CD4-positive, alpha-beta memory T cell (primary cell): ENCODE measurements around the gene CXorf49. TPM values are rescaled to one million over a fixed set of nuclear protein-coding genes. Genes with fewer than 3 reads are reported as not detected.
"Not testable (repeated sequence)": the region's sequence is repeated elsewhere in the genome, so short reads cannot be mapped to it uniquely, and the experiment has no call there.

ENCODE experiments used
- CTCF ChIA-PET: fragments of 350-600 bp; sonication (Branson Sonifier 250); formaldehyde crosslinking; loops from one replicate; lab custom pipeline; 2021; ENCODE audit warnings: inconsistent platforms; ENCODE audit not compliant: partially characterized antibody; lab: Charles Lee
- POLR2A ChIA-PET: fragments of 350-600 bp; sonication (Branson Sonifier 250); formaldehyde crosslinking; loops from one replicate; lab custom pipeline; 2021; ENCODE audit not compliant: partially characterized antibody; lab: Charles Lee
- DNase-seq, 5 donors: peaks; one replicate each; pipeline versions ENCODE4 v3.0.0 to v3.0.0-alpha.2; 2020 to 2022; ENCODE audit warnings: mixed read lengths in 1 of 5
- H3K27ac ChIP-seq: one replicate; pipeline ENCODE4 v1.7.0; 2013; ENCODE audit warnings: low read depth, low read length
- H3K27me3 ChIP-seq: 2 replicates; pipeline ENCODE4 v1.7.0; 2013; ENCODE audit warnings: mild to moderate bottlenecking, low read length, moderate library complexity; ENCODE audit not compliant: insufficient read depth
- H3K36me3 ChIP-seq: 2 replicates; pipeline ENCODE4 v1.7.0; 2013; ENCODE audit warnings: mild to moderate bottlenecking, low read length, moderate library complexity; ENCODE audit not compliant: insufficient read depth
- H3K4me1 ChIP-seq: 2 replicates; pipeline ENCODE4 v1.7.0; 2013; ENCODE audit warnings: mild to moderate bottlenecking, low read length, moderate library complexity; ENCODE audit not compliant: insufficient read depth
- H3K4me3 ChIP-seq, 2 donors: one replicate each; pipeline ENCODE4 v1.7.0; 2013; ENCODE audit warnings: low read length in 2 of 2, mild to moderate bottlenecking in 1 of 2
- H3K9me3 ChIP-seq, 2 donors: one replicate each; pipeline ENCODE4 v1.7.0; 2013; ENCODE audit warnings: low read length in 2 of 2, control low read depth in 1 of 2; ENCODE audit not compliant: control insufficient read depth in 1 of 2
- H3K27ac Mint-ChIP-seq, 7 donors: one replicate each; pipeline ENCODE4 v1.8.0; 2020 to 2021; ENCODE audit warnings: mixed read lengths in 7 of 7, mild to moderate bottlenecking in 6 of 7, inconsistent platforms in 3 of 7, moderate library complexity in 3 of 7
- H3K27me3 Mint-ChIP-seq, 2 donors: one replicate each; pipeline ENCODE4 v1.8.0; 2020 to 2021; ENCODE audit warnings: mixed read lengths in 2 of 2
- H3K36me3 Mint-ChIP-seq, 2 donors: one replicate each; pipeline ENCODE4 v1.8.0; 2020 to 2021; ENCODE audit warnings: mixed read lengths in 2 of 2, inconsistent platforms in 1 of 2, mild to moderate bottlenecking in 1 of 2
- H3K4me1 Mint-ChIP-seq, 4 donors: one replicate each; pipeline ENCODE4 v1.8.0; 2020 to 2021; ENCODE audit warnings: mixed read lengths in 4 of 4, mild to moderate bottlenecking in 1 of 4
- H3K4me3 Mint-ChIP-seq, 8 donors: one replicate each; pipeline ENCODE4 v1.8.0; 2020 to 2021; ENCODE audit warnings: mixed read lengths in 8 of 8, mild to moderate bottlenecking in 7 of 8, moderate library complexity in 6 of 8, inconsistent platforms in 3 of 8
- H3K9me3 Mint-ChIP-seq, 8 donors: one replicate each; pipeline ENCODE4 v1.8.0; 2020 to 2021; ENCODE audit warnings: mixed read lengths in 8 of 8, mild to moderate bottlenecking in 5 of 8, inconsistent platforms in 3 of 8, moderate library complexity in 1 of 8
- intact Hi-C: fragments of 100-400 bp; cut with micrococcal nuclease; formaldehyde crosslinking; loops from one replicate; pipeline ENCODE4 v1.15.1; 2023
- polyA plus RNA-seq, 2 donors: library from polyadenylated mRNA; unstranded; fragments of 300-500 nt; fragmentation: Illumina TruSeq; gene quantifications; one replicate each; pipeline ENCODE4 v1.2.3, GENCODE V29; 2021
- total RNA-seq, 2 experiments: library from RNA; stranded (reverse); gene quantifications; one replicate each; pipeline ENCODE4 v1.2.3, GENCODE V29; 2021

CXorf49 gene
- total and polyA plus RNA-seq, 4 experiments from 2014 or later, result not detected

DNA sequence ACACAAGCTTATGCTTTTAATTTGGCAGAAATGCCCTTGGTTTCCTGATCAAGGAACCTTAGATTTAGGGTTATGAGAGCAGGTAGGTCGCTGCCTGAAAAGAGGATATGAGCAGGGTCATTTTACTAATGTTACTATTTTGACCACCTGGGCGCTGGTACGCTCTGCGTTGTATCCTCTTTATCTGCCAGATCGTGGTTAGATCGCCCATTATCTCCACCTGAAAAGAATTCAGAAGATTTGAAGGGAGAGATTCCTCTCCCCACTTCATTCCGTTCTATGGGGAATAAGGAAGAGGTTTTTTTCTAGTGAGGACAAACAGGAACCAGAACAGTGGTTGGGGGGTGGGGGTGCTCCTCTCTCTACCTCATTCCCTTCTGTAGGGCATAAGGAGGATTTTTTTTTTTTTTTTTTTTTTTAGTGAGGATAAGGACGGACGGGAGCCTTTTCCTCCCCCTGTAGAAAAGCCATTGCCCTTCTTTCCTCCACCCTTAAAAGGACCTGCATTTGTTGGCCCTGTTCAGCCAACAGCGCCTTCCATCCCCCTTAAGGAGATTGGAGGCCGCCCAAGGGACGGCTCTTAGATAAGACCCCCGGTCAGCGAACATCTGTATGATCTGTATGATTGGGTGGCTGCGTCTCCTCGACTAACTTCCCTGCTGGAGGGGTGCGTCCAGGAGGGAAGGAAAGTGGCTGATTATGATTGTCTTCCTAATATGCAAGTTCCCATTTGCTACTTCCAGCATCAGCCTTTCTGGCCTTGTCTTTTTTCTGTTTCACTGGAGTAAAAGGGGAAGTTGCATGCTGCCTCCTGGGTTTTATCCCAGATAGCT, 20.4 kb downstream of the CXorf49 start:
- H3K36me3 Mint-ChIP-seq, H3K36me3 ChIP-seq, H3K9me3 ChIP-seq, H3K9me3 Mint-ChIP-seq, H3K4me3 Mint-ChIP-seq, H3K27ac Mint-ChIP-seq, H3K27me3 Mint-ChIP-seq, H3K4me1 ChIP-seq, H3K27me3 ChIP-seq, H3K4me3 ChIP-seq, H3K4me1 Mint-ChIP-seq, intact Hi-C loops, CTCF ChIA-PET, H3K27ac ChIP-seq, DNase-seq, POLR2A ChIA-PET: not testable (repeated sequence)

DNA sequence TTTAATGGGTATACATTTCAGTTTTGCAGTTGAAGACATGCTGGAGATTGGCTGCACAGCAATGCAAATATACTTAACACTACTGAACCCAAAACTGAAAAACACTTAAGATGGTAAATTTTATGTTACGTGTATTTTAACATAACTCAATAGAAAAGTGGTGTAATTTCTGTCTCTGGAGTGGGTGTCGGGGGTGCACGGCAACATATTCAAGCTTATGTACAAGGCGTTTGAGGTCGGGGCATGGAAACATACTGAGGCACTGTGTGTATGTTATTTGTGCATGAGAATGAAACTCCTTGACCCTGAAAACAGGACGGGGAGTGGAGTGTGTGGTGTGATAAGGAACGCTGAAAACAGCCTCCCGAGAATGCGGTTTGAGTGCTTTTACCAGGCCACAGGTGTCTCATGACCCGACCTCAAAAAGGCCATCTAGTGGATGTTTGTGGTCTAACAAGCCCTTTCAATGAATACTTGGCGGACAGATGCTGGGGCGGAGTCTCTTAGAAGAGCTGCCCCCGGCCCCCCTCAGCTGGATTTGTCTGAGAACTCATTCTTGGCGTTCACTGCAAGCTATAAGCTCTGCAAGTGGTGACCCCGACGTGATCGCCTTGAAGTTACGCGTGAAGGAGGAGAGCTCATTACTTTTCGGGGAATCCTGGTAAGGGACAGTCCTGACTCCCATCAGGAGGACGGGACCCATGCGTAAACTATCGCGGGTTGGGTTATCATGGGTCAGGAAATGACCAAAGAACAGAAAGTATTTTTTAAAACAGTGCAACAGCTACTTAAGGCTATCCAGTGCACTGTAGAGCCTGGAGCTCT, 21.2 kb downstream of the CXorf49 start:
- H3K9me3 Mint-ChIP-seq, H3K27me3 Mint-ChIP-seq, H3K9me3 ChIP-seq, H3K27me3 ChIP-seq, H3K36me3 Mint-ChIP-seq, H3K36me3 ChIP-seq, DNase-seq, CTCF ChIA-PET, H3K4me3 Mint-ChIP-seq, H3K27ac Mint-ChIP-seq, H3K4me3 ChIP-seq, intact Hi-C loops, H3K27ac ChIP-seq, H3K4me1 ChIP-seq, H3K4me1 Mint-ChIP-seq, POLR2A ChIA-PET: not testable (repeated sequence)

DNA sequence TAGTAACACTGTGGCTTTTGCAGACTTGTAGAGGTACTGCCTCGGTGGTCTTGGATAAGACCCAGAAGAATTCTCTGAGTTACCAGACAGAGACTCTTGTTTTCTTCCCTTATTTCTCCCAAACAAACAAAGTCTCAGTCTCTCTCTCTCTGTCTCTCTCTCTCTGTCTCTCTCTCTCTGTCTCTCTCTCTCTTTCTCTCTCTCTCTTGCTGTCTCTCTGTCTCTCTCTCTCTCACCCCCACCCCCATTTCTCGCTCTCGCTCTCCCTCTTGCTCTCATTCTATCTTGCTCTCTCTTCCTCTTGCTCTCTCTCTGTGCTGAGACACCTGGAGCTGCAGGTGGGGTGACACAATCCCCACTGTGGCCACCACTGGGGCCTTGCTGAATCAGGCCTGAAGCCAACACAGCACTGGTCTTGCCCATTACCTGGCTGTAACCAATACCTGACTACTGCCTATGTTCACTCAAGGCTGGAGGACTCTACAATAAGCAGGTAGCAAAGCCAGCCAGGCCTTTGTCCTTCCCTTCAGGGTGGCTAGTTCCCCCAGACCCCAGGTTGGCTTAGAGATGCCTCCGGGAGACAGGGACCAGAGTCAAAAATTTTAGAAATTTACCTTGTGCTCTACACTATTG, 38.4 kb downstream of the CXorf49 start:
- peak overlapping the region in 1 of 7 donors; percentile 67 for H3K27ac Mint-ChIP-seq
- no peaks in the 10 kb centered on the region for H3K27me3 ChIP-seq
- ChIA-PET CTCF (no interaction called here), POLR2A (no interaction called here)
- no peaks in the 10 kb centered on the region for H3K36me3 Mint-ChIP-seq
- no peaks in the 10 kb centered on the region for H3K4me1 Mint-ChIP-seq
- H3K27me3 Mint-ChIP-seq, result no peaks in the 10 kb centered on the region
- DNase-seq, result no peak
- no peaks in the 10 kb centered on the region for H3K9me3 Mint-ChIP-seq
- H3K4me3 Mint-ChIP-seq, result no peak overlapping the region
- H3K4me3 ChIP-seq, result no peak overlapping the region
- H3K36me3 ChIP-seq, result no peaks in the 10 kb centered on the region
- H3K4me1 ChIP-seq, result no peaks in the 10 kb centered on the region
- no peak overlapping the region for H3K27ac ChIP-seq
- no peaks in the 10 kb centered on the region for H3K9me3 ChIP-seq
- intact Hi-C loops, result no loop called here

DNA sequence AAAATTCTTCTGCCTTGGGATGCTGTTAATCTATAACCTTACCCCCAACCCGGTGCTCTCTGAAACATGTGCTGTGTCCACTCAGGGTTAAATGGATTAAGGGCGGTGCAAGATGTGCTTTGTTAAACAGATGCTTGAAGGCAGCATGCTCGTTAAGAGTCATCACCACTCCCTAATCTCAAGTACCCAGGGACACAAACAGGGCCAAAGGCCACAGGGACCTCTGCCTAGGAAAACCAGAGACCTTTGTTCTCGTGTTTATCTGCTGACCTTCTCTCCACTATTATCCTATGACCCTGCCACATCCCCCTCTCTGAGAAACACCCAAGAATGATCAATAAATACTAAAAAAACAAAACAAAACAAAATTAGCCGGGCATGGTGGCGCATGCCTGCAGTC, 40.9 kb downstream of the CXorf49 start:
- H3K4me1 Mint-ChIP-seq, H3K36me3 ChIP-seq, H3K36me3 Mint-ChIP-seq, H3K27ac Mint-ChIP-seq, intact Hi-C loops, H3K4me3 ChIP-seq, H3K9me3 Mint-ChIP-seq, H3K4me3 Mint-ChIP-seq, H3K4me1 ChIP-seq, H3K27me3 Mint-ChIP-seq, POLR2A ChIA-PET, H3K27ac ChIP-seq, H3K9me3 ChIP-seq, H3K27me3 ChIP-seq, DNase-seq: not testable (repeated sequence)
- CTCF ChIA-PET, result interaction anchor here (1.3 kb wide), 1 partner anchor 25 kb away, joined by 3 read pairs; no protein-coding TSS in a partner anchor

DNA sequence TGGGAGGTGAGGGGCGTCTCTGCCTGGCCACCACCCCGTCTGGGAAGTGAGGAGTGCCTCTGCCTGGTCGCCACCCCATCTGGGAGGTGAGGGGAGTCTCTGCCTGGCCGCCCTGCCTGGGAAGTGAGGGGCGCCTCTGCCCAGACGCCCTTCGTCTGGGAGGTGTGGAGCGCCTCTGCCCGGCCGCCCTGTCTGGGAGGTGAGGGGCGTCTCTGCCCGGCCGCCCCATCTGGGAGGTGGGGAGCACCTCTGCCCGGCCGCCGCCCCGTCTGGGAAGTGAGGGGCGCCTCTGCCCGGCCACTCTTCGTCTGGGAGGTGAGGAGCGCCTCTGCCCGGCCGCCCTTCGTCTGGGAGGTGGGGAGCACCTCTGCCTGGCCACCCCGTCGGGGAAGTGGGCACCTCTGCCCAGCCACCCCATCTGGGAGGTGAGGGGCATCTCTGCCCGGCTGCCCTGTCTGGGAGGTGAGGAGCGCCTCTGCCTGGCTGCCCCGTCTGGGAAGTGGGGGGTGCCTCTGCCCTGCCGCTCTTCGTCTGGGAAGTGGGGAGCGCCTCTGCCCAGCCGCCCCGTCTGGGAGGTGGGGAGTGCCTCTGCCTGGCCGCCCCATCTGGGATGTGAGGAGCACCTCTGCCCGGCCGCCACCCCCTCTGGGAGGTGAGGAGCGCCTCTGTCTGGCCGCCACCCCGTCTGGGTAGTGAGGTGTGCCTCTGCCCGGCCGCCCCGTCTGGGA, 41.9 kb downstream of the CXorf49 start:
- H3K27ac ChIP-seq, H3K36me3 ChIP-seq, H3K36me3 Mint-ChIP-seq, CTCF ChIA-PET, H3K4me1 Mint-ChIP-seq, H3K9me3 ChIP-seq, intact Hi-C loops, H3K4me3 ChIP-seq, POLR2A ChIA-PET, H3K27me3 Mint-ChIP-seq, DNase-seq, H3K9me3 Mint-ChIP-seq, H3K4me1 ChIP-seq, H3K27me3 ChIP-seq, H3K27ac Mint-ChIP-seq, H3K4me3 Mint-ChIP-seq: not testable (repeated sequence)

DNA sequence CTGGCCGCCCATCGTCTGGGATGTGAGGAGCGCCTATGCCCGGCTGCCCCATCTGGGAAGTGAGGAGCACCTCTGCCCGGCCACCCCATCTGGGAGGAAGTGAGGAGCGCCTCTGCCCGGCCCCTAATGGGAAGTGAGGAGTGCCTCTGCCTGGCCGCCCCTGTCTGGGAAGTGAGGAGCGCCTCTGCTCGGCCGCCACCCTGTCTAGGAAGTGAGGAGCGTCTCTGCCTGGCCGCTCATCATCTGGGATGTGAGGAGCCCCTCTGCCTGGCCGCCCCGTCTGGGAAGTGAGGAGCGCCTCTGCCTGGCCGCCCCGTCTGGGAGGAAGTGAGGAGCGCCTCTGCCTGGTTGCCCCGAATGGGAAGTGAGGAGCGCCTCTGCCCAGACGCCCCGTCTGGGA, 42.4 kb downstream of the CXorf49 start:
- intact Hi-C loops, H3K27ac ChIP-seq, H3K27ac Mint-ChIP-seq, DNase-seq, H3K4me3 Mint-ChIP-seq, CTCF ChIA-PET, H3K36me3 Mint-ChIP-seq, H3K9me3 Mint-ChIP-seq, H3K9me3 ChIP-seq, H3K4me1 ChIP-seq, H3K4me3 ChIP-seq, POLR2A ChIA-PET, H3K27me3 Mint-ChIP-seq, H3K27me3 ChIP-seq, H3K36me3 ChIP-seq: not testable (repeated sequence)
- H3K4me1 Mint-ChIP-seq, result peaks cover 7 to 15% (median 12%) of the 10 kb centered on the region in 4 donors

DNA sequence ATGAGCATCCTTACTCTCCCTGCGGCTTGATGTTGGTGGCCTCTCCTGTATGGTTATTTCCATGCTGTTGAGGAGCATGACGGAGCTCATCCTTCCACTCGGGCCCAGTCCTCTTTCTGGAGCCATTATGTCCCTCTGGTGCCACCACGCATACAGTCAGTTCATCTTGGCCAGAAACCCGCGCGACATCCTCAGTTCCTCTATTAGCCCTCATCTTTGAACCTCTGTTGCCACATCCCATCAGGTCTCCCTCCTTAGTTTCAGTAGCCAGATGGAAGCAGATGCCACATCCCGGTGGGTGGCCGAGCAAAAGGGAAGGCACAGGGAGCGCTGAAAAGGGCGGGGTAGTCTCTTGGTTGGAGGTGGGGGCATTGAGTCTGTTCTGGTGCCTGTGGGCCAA, 46.1 kb downstream of the CXorf49 start:
- H3K9me3 Mint-ChIP-seq, result peaks cover 0 to 3% (median 0%) of the 10 kb centered on the region in 8 donors
- no peaks in the 10 kb centered on the region for H3K36me3 Mint-ChIP-seq
- ChIA-PET POLR2A (no interaction called here), CTCF (no interaction called here)
- Histone ChIP-seq H3K4me3 (no peak overlapping the region), H3K36me3 (no peaks in the 10 kb centered on the region), H3K27ac (no peak overlapping the region), H3K4me1 (peaks cover 7% of the 10 kb centered on the region), H3K27me3 (no peaks in the 10 kb centered on the region), H3K9me3 (no peaks in the 10 kb centered on the region)
- H3K4me1 Mint-ChIP-seq, result peaks cover 7 to 22% (median 15%) of the 10 kb centered on the region in 4 donors
- intact Hi-C loops, result no loop called here
- H3K4me3 Mint-ChIP-seq, result no peak overlapping the region
- no peak for DNase-seq
- no peak overlapping the region for H3K27ac Mint-ChIP-seq
- no peaks in the 10 kb centered on the region for H3K27me3 Mint-ChIP-seq
